A549 (cell line): ENCODE data around the gene CGB3. TPM values are rescaled to one million over a fixed set of nuclear protein-coding genes. Genes with fewer than 3 reads are reported as not detected.
"Not testable (repeated sequence)": the region's sequence is repeated elsewhere in the genome, so short reads cannot be mapped to it uniquely, and the experiment has no call there.

Source experiments
- ATAC-seq, 2 experiments: fragments of 200-7000 bp in 1 of 2; fragments of >200 bp in 1 of 2; cut with Nextera tagmentation in 1 of 2; cut with Tn5 transposase in 1 of 2; 3 replicates each; pipeline versions ENCODE4 v1.8.0 to v1.9.1; 2018 to 2020; ENCODE audit warnings: mild to moderate bottlenecking in 1 of 2, moderate library complexity in 1 of 2
- CTCF ChIA-PET: fragments of 300-600 bp; sonication (Branson Sonifier 250); formaldehyde crosslinking; extraction: SDS; loops from one replicate; lab custom pipeline; 2021; ENCODE audit warnings: antibody characterized with exemption, inconsistent platforms; lab: Yijun Ruan, JAX
- POLR2A ChIA-PET: fragments of 350-600 bp; formaldehyde crosslinking; extraction: SDS; loops from one replicate; lab custom pipeline; 2021; ENCODE audit warnings: antibody characterized with exemption, inconsistent platforms; lab: Yijun Ruan, JAX
- DNase-seq, 2 experiments: peaks; one replicate each; pipeline versions ENCODE4 v3.0.0 to v3.0.0-alpha.2; 2011 to 2016; ENCODE audit warnings: low read depth in 1 of 2, low spot score in 1 of 2
- FAIRE-seq: peaks from 2 replicates; lab custom pipeline; 2011; peaks lifted over from hg19 to GRCh38; lab: Jason Lieb, UNC
- H3K27ac ChIP-seq, 2 experiments: fragments of >200 bp; sonication (Bioruptor Twin); formaldehyde crosslinking; 3 replicates each; pipeline ENCODE4 v1.5.1; 2016 to 2017
- H3K4me1 ChIP-seq: fragments of >200 bp; sonication (Bioruptor Twin); formaldehyde crosslinking; 3 replicates; pipeline ENCODE4 v1.6.1; 2016
- H3K4me2 ChIP-seq: fragments of >200 bp; sonication (Bioruptor Twin); formaldehyde crosslinking; 3 replicates; pipeline ENCODE4 v1.6.1; 2016
- H3K4me3 ChIP-seq: fragments of >200 bp; sonication (Bioruptor Twin); formaldehyde crosslinking; 3 replicates; pipeline ENCODE4 v1.5.1; 2016
- H3K9me3 ChIP-seq: fragments of >200 bp; sonication (Bioruptor Twin); formaldehyde crosslinking; 3 replicates; pipeline ENCODE4 v1.6.1; 2016
- CHD2 ChIP-seq: fragments of 150-350 bp; IDR thresholded peaks from 2 replicates; pipeline ENCODE4 v1.6.1; 2014; ENCODE audit warnings: low read length; ENCODE audit not compliant: partially characterized antibody
- EHMT2 ChIP-seq: fragments of 200-600 bp; sonication (generic); IDR thresholded peaks from 2 replicates; pipeline ENCODE4 v1.6.1; 2016; ENCODE audit warnings: antibody characterized with exemption, low read depth, mild to moderate bottlenecking, moderate library complexity
- FOXS1 ChIP-seq: fragments of 250-450 bp; sonication (Bioruptor Pico); IDR thresholded peaks from 2 replicates; pipeline ENCODE4 v1.5.0; 2020; ENCODE audit warnings: mild to moderate bottlenecking, moderate library complexity
- GATA3 ChIP-seq: IDR thresholded peaks from 2 replicates; pipeline ENCODE4 v1.6.1; 2012; ENCODE audit warnings: borderline replicate concordance
- HDAC2 ChIP-seq: fragments of 200-600 bp; sonication (generic); IDR thresholded peaks from 2 replicates; pipeline ENCODE4 v1.6.1; 2016
- HEYL ChIP-seq: fragments of 250-450 bp; sonication (Bioruptor Pico); IDR thresholded peaks from 2 replicates; pipeline ENCODE4 v1.8.0; 2021; ENCODE audit warnings: mild to moderate bottlenecking, moderate library complexity
- HOXB5 ChIP-seq: fragments of 250-450 bp; sonication (Bioruptor Pico); IDR thresholded peaks from 2 replicates; pipeline ENCODE4 v1.5.0; 2020; ENCODE audit warnings: mild to moderate bottlenecking, moderate library complexity
- JUN ChIP-seq, 2 experiments: fragments of >200 bp; sonication (Bioruptor Twin); formaldehyde crosslinking; IDR thresholded peaks; 2 replicates in 1 of 2; 3 replicates in 1 of 2; pipeline ENCODE4 v1.6.1; 2016 to 2017
- MAFK ChIP-seq: fragments of 450-650 bp; IDR thresholded peaks from 2 replicates; pipeline ENCODE4 v1.6.1; 2014; ENCODE audit not compliant: partially characterized antibody
- NFE2L2 ChIP-seq: fragments of 150-350 bp; conservative IDR thresholded peaks from 2 replicates; pipeline ENCODE4 v1.6.1; 2014; ENCODE audit warnings: low read length
- POLR2A ChIP-seq: IDR thresholded peaks from 2 replicates; pipeline ENCODE4 v1.6.1; 2012; ENCODE audit warnings: mild to moderate bottlenecking, low read length
- RAD21 ChIP-seq, 2 experiments: fragments of >200 bp in 1 of 2; sonication (Bioruptor Twin) in 1 of 2; formaldehyde crosslinking in 1 of 2; IDR thresholded peaks in 1 of 2; conservative IDR thresholded peaks in 1 of 2; 2 replicates in 1 of 2; 3 replicates in 1 of 2; pipeline ENCODE4 v1.6.1; 2012 to 2018; ENCODE audit warnings: inconsistent platforms in 1 of 2
- TP53 ChIP-seq: fragments of 250-450 bp; sonication (Bioruptor Pico); IDR thresholded peaks from 2 replicates; pipeline ENCODE4 v1.5.0; 2021; ENCODE audit warnings: mild to moderate bottlenecking, moderate library complexity
- WGBS: methylation state at CpG from one replicate; pipeline ENCODE4 v1.1.6; 2017; ENCODE audit errors: missing lambda C conversion rate; 5-methylcytosine and 5-hydroxymethylcytosine counted together
- polyA plus RNA-seq, 4 experiments: library from polyadenylated mRNA; depleted of rRNA in 3 of 4; stranded (reverse); fragments of >200 nt; fragmentation: RNase III in 1 of 4; extraction: RNeasy Plus Mini Kit Qiagen cat#74134 plus additional on column Dnase treatment in 1 of 4; gene quantifications; 2 replicates in 3 of 4; 3 replicates in 1 of 4; pipeline ENCODE4 v1.2.3, GENCODE V29; 2011 to 2017
- TF ChIP-seq, protein P1 (sequence below): fragments of 250-450 bp; sonication (Bioruptor Pico); IDR thresholded peaks from 2 replicates; pipeline ENCODE4 v1.5.0; 2020; ENCODE audit warnings: low read depth, mild to moderate bottlenecking, moderate library complexity
- TF ChIP-seq, protein P2 (sequence below): fragments of 150-350 bp; IDR thresholded peaks from 2 replicates; pipeline ENCODE4 v1.6.1; 2014; ENCODE audit warnings: low read depth, mild to moderate bottlenecking, low read length
- TF ChIP-seq, protein P3 (sequence below): IDR thresholded peaks from 2 replicates; pipeline ENCODE4 v1.6.1; 2012
- TF ChIP-seq, protein P4 (sequence below): fragments of >200 bp; sonication (Bioruptor Twin); formaldehyde crosslinking; IDR thresholded peaks from 3 replicates; pipeline ENCODE4 v1.5.1; 2016
- TF ChIP-seq, protein P5 (sequence below): fragments of 200-600 bp; sonication (generic); IDR thresholded peaks from 2 replicates; pipeline ENCODE4 v1.6.1; 2016; ENCODE audit warnings: antibody characterized with exemption, mild to moderate bottlenecking, moderate library complexity

The CGB3 gene
- polyA plus RNA-seq, 2 of the 4 experiments (the other 2 are of a cell fraction), result 0.13 TPM; not detected in 1

DNA sequence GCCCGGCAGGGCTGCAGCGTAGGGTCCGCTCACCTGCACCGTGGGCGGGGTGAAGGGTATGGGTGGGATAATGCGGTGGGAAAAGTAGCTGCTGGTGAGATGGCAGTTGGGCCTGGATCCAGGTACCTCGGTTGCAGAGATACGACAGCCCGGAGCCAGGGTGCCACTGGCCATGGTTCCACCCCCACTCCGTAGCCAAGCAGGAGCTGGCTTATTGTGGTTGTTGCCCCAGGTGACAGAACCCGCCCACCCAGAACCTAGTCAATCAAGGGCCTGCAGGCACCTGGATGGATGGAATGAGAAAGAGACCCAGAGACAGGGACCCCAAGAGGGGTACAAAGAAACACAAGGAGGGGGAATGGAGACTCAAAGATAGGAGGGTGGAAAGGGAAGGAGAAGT is 3.8 kb downstream of the CGB3 start:
- DNase-seq (no peak), ATAC-seq (peak in 1 of 2 experiments; percentile 1; a peak in 2 of 6 replicates), FAIRE-seq (no peak)
- POLR2A ChIA-PET, result interaction anchor here (1.3 kb wide), 1 partner anchor 148 kb away, joined by 3 read pairs; the partner anchor contains the start of gene PPP1R15A
- CTCF ChIA-PET, result interaction anchor here (0.5 to 21.8 kb wide), 11 partner anchors 14 to 187 kb away, joined by 3 to 408 read pairs (median 6); partner anchors contain the start of genes GYS1, KCNA7, NTF4 and RUVBL2
- Histone ChIP-seq H3K4me1 (peaks cover 14% of the 10 kb centered on the region; the same call in 2 of the 3 replicates), H3K9me3 (no peaks in the 10 kb centered on the region), H3K27ac (no peak overlapping the region), H3K4me3 (no peak overlapping the region), H3K4me2 (no peak overlapping the region)
- WGBS, result 95% methylated on average over 11 of the region's 11 CpGs
- TF ChIP-seq HDAC2, result no peak
- no peak for TF ChIP-seq FOXS1 (CRISPR knock-in tag)
- no peak for TF ChIP-seq TP53 (CRISPR knock-in tag)
- TF ChIP-seq POLR2A, result no peak
- TF ChIP-seq, protein P1, sequence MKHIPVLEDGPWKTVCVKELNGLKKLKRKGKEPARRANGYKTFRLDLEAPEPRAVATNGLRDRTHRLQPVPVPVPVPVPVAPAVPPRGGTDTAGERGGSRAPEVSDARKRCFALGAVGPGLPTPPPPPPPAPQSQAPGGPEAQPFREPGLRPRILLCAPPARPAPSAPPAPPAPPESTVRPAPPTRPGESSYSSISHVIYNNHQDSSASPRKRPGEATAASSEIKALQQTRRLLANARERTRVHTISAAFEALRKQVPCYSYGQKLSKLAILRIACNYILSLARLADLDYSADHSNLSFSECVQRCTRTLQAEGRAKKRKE (CRISPR knock-in tag), result no peak
- no peak for TF ChIP-seq EHMT2
- TF ChIP-seq, protein P2, sequence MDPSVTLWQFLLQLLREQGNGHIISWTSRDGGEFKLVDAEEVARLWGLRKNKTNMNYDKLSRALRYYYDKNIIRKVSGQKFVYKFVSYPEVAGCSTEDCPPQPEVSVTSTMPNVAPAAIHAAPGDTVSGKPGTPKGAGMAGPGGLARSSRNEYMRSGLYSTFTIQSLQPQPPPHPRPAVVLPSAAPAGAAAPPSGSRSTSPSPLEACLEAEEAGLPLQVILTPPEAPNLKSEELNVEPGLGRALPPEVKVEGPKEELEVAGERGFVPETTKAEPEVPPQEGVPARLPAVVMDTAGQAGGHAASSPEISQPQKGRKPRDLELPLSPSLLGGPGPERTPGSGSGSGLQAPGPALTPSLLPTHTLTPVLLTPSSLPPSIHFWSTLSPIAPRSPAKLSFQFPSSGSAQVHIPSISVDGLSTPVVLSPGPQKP, result no peak
- TF ChIP-seq HEYL (CRISPR knock-in tag), result no peak
- TF ChIP-seq, protein P3, sequence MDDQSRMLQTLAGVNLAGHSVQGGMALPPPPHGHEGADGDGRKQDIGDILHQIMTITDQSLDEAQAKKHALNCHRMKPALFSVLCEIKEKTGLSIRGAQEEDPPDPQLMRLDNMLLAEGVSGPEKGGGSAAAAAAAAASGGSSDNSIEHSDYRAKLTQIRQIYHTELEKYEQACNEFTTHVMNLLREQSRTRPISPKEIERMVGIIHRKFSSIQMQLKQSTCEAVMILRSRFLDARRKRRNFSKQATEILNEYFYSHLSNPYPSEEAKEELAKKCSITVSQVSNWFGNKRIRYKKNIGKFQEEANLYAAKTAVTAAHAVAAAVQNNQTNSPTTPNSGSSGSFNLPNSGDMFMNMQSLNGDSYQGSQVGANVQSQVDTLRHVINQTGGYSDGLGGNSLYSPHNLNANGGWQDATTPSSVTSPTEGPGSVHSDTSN, result no peak
- TF ChIP-seq GATA3, result no peak
- TF ChIP-seq CHD2, result no peak

DNA sequence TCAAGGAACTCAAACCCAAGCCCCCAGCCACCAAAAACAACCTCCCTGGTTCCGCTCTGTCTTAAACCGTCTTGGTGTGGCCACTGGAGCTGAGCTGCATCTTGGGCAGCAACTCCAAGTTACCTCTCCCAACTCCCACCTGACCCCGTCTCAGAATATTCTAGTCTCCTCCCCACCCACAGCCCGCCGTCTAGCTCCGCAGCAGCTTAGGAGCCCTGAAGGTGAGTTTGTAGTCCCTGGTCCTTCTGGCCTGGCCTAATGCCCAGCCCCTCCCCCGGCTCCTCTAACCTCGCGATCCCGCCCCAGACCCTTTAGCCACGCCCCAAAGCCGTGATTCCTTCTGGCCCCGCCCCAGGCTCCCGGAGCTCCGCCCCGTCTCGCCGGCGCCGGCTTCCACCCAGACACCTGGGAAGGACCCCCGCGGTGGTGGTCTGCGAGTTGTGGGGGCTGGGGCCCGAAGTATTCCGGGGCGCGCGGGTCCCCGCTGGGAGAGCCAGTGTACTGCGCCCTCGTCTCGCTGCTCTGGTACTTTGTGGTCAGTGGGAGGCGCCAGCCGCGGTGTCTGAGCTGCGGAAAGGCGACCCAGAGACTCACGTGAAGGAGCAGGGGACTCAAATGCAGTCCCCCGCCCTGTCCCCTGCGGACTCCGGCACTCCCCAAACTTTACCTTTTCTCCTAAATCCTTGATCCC is 4.7 kb downstream of the CGB3 start:
- peak; percentile 52 to 73 for ATAC-seq
- Histone ChIP-seq H3K4me1 (peaks cover 14% of the 10 kb centered on the region; the same call in 2 of the 3 replicates), H3K9me3 (no peaks in the 10 kb centered on the region), H3K4me2 (peak overlapping the region; percentile 79), H3K4me3 (peak overlapping the region; percentile 47), H3K27ac (peak overlapping the region; percentile 45 to 70; a peak in 5 of 6 replicates)
- TF ChIP-seq CHD2, result peak; percentile 49
- TF ChIP-seq, protein P3, result peak; percentile 18; the same call in 1 of the 2 replicates
- peak in 1 of 2 experiments; percentile 42; a peak in 1 of 5 replicates for TF ChIP-seq JUN (IDR thresholded peaks at IDR 0.05)
- 0 out of 2 replicates have a peak, but pooled peaks have one; percentile 11 for TF ChIP-seq HOXB5 (CRISPR knock-in tag)
- TF ChIP-seq, protein P4, sequence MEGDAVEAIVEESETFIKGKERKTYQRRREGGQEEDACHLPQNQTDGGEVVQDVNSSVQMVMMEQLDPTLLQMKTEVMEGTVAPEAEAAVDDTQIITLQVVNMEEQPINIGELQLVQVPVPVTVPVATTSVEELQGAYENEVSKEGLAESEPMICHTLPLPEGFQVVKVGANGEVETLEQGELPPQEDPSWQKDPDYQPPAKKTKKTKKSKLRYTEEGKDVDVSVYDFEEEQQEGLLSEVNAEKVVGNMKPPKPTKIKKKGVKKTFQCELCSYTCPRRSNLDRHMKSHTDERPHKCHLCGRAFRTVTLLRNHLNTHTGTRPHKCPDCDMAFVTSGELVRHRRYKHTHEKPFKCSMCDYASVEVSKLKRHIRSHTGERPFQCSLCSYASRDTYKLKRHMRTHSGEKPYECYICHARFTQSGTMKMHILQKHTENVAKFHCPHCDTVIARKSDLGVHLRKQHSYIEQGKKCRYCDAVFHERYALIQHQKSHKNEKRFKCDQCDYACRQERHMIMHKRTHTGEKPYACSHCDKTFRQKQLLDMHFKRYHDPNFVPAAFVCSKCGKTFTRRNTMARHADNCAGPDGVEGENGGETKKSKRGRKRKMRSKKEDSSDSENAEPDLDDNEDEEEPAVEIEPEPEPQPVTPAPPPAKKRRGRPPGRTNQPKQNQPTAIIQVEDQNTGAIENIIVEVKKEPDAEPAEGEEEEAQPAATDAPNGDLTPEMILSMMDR, result peak; percentile 44
- TF ChIP-seq NFE2L2, result no peak
- TF ChIP-seq MAFK, result no peak
- TF ChIP-seq, protein P5, sequence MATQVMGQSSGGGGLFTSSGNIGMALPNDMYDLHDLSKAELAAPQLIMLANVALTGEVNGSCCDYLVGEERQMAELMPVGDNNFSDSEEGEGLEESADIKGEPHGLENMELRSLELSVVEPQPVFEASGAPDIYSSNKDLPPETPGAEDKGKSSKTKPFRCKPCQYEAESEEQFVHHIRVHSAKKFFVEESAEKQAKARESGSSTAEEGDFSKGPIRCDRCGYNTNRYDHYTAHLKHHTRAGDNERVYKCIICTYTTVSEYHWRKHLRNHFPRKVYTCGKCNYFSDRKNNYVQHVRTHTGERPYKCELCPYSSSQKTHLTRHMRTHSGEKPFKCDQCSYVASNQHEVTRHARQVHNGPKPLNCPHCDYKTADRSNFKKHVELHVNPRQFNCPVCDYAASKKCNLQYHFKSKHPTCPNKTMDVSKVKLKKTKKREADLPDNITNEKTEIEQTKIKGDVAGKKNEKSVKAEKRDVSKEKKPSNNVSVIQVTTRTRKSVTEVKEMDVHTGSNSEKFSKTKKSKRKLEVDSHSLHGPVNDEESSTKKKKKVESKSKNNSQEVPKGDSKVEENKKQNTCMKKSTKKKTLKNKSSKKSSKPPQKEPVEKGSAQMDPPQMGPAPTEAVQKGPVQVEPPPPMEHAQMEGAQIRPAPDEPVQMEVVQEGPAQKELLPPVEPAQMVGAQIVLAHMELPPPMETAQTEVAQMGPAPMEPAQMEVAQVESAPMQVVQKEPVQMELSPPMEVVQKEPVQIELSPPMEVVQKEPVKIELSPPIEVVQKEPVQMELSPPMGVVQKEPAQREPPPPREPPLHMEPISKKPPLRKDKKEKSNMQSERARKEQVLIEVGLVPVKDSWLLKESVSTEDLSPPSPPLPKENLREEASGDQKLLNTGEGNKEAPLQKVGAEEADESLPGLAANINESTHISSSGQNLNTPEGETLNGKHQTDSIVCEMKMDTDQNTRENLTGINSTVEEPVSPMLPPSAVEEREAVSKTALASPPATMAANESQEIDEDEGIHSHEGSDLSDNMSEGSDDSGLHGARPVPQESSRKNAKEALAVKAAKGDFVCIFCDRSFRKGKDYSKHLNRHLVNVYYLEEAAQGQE, result 0 out of 2 replicates have a peak, but pooled peaks have one; percentile 17
- TF ChIP-seq RAD21 (conservative IDR thresholded peaks at IDR 0.05 in 1 of 2, IDR thresholded peaks at IDR 0.05 in 1 of 2), result peak in 1 of 2 experiments; percentile 27; a peak in 1 of 5 replicates
- ChIA-PET CTCF (interaction anchor here (0.6 to 21.8 kb wide), 16 partner anchors 10 to 392 kb away, joined by 3 to 408 read pairs (median 6); partner anchors contain the start of genes GYS1, KCNA7, NTF4 and RUVBL2), POLR2A (interaction anchor here (0.6 to 1.8 kb wide), 8 partner anchors 9 to 433 kb away, joined by 3 to 16 read pairs (median 4); partner anchors contain the start of genes CGB7, GYS1, LIN7B and RUVBL2)
- FAIRE-seq, result no peak
- DNase-seq, result peak; percentile 74 to 77
- 37% methylated on average over 17 of the region's 41 CpGs for WGBS

DNA sequence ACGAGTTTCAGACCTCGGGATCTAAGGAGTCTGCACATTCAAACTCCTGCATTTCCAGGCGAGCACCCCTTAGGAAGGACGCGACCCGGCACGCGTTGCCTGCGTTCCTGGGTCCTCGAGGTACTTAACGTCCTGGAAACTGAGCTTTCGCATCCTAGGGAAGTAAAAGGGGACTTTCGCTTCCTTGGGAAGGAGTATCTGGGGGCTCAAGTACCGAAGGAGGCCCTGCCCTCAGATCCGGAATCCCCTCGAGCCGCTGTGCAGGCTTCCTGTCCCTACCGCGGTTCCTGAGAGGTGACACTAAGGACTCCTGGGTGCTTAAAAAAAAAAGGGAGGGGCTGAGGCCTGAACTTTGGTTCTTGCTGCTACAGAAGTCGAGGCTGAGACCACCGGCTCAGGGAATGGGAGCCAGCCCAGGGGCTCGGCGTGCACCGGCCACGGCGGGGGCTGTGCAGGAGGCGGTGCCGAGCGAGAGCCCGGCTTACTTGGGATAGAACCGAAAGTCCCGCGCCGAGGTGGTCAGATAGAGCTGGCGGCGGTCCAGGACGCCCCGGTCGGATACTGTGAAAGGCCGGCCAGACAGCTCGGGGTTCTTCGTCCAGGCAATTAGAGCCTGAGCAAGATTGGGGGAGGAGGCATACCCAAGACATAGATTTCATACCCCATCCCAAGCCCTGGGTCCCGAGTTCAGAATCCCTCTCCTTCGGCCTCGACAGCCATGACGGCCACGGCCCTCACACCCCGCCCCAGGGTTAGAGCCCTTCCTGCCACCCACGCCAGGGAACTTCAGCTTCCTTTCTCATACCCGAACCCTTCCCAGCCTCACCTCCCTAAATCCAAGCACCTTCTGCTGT is 5.5 kb downstream of the CGB3 start:
- H3K27ac ChIP-seq, DNase-seq, FAIRE-seq, H3K9me3 ChIP-seq, H3K4me3 ChIP-seq: not testable (repeated sequence)
- 87% methylated on average over 50 of the region's 50 CpGs for WGBS
- ChIA-PET CTCF (interaction anchor here (0.6 to 21.8 kb wide), 20 partner anchors 9 to 393 kb away, joined by 3 to 408 read pairs (median 6); partner anchors contain the start of genes GYS1, KCNA7, NTF4 and RUVBL2), POLR2A (interaction anchor here (0.6 to 1.8 kb wide), 8 partner anchors 9 to 434 kb away, joined by 3 to 16 read pairs (median 4); partner anchors contain the start of genes CGB7, GYS1, LIN7B and RUVBL2)
- peaks cover 14% of the 10 kb centered on the region; the same call in 2 of the 3 replicates for H3K4me1 ChIP-seq
- peak overlapping the region; percentile 79 for H3K4me2 ChIP-seq
- peak in 1 of 2 experiments; percentile 9; a peak in 2 of 6 replicates for ATAC-seq
